ENCODE results near the gene NUDT16L1.

NUDT16L1 gene

GRCh38 chr16:4695473-4696171 is 2.3 kb downstream of the NUDT16L1 start:
- no peak for DNase-seq (ENCODE audit: low spot score)

- no peak for DNase-seq (ENCODE audit: low spot score)
Measured at GRCh38 chr16:4696172-4696904, 3.0 kb downstream of the NUDT16L1 start.

GRCh38 chr16:4696905-4697847 is 3.8 kb downstream of the NUDT16L1 start:
- DNase-seq (ENCODE audit: low spot score), result no peak

- no peak for DNase-seq (ENCODE audit: low spot score)
Measured at GRCh38 chr16:4697848-4698291, 4.5 kb downstream of the NUDT16L1 start.

GRCh38 chr16:4698321-4699045 is 5.1 kb downstream of the NUDT16L1 start:
- DNase-seq (ENCODE audit: low spot score), result no peak

GRCh38 chr16:4699046-4699556 is 5.7 kb downstream of the NUDT16L1 start:
- DNase-seq (ENCODE audit: low spot score), result no peak

- peak; percentile 75 for DNase-seq (ENCODE audit: low spot score)
Measured at GRCh38 chr16:4700380-4700996, 7.1 kb downstream of the NUDT16L1 start.

GRCh38 chr16:4700997-4701743 is 7.8 kb downstream of the NUDT16L1 start:
- no peak for DNase-seq (ENCODE audit: low spot score)

GRCh38 chr16:4701791-4702465 is 8.6 kb downstream of the NUDT16L1 start:
- DNase-seq (ENCODE audit: low spot score), result peak; percentile 59

- peak; percentile 83 for DNase-seq (ENCODE audit: low spot score)
Measured at GRCh38 chr16:4702466-4702808, 9.1 kb downstream of the NUDT16L1 start.

- DNase-seq (ENCODE audit: low spot score), result no peak
Measured at GRCh38 chr16:4703906-4704305, 10.5 kb downstream of the NUDT16L1 start.

- DNase-seq (ENCODE audit: low spot score), result no peak
Measured at GRCh38 chr16:4704491-4704890, 11.1 kb downstream of the NUDT16L1 start.

- no peak for DNase-seq (ENCODE audit: low spot score)
Measured at GRCh38 chr16:4704913-4705312, 11.6 kb downstream of the NUDT16L1 start.

GRCh38 chr16:4706871-4707270 is 13.5 kb downstream of the NUDT16L1 start:
- no peak for DNase-seq (ENCODE audit: low spot score)

- DNase-seq (ENCODE audit: low spot score), result no peak
Measured at GRCh38 chr16:4709481-4709880, 16.1 kb downstream of the NUDT16L1 start.

- no peak for DNase-seq (ENCODE audit: low spot score)
Measured at GRCh38 chr16:4713663-4714501, 20.5 kb downstream of the NUDT16L1 start.

GRCh38 chr16:4714996-4715395 is 21.6 kb downstream of the NUDT16L1 start:
- DNase-seq (ENCODE audit: low spot score), result no peak

- DNase-seq (ENCODE audit: low spot score), result no peak
Measured at GRCh38 chr16:4718466-4718865, 25.1 kb downstream of the NUDT16L1 start.
